DMS153 (cell line): ENCODE measurements around the gene PHF12.
"Not testable (repeated sequence)": the region's sequence is repeated elsewhere in the genome, so short reads cannot be mapped to it uniquely, and the experiment has no call there.

Experiments
- DNase-seq: peaks from one replicate; lab custom pipeline; 2025; lab: John Stamatoyannopoulos, UW

PHF12 gene

DNA sequence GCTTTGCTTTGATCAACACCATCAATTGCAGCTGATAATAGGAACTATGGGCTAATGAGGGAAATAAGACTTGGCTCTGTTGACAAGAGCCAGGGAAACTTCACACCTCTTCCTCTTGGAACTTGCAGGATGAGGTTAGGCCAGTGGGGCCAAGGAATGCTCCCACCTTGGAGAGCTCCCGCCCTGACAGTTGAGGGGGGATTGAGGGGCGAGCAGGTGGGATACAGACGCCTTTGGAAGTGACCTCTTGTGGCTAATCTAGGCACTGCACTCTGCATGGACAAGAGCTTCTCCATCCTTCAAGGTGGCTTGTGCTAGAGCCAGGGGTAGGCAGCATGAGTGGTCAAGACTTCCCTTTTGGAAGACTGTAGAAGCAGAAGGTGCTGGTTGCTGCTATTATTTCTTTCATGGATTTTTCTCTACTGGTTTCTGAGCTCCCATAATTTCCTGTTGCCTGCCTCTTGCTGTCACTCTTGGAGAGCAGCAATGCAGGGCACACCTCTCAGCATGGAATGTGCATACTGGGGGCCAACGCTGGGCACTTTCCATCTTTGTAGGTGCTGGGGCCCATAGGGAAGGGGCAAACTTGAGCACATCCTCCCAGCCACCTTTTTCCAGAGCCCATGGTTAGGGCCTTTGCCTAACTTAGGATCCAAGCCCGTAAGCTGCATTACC, 2.3 kb upstream of the PHF12 start:
- no peak for DNase-seq

DNA sequence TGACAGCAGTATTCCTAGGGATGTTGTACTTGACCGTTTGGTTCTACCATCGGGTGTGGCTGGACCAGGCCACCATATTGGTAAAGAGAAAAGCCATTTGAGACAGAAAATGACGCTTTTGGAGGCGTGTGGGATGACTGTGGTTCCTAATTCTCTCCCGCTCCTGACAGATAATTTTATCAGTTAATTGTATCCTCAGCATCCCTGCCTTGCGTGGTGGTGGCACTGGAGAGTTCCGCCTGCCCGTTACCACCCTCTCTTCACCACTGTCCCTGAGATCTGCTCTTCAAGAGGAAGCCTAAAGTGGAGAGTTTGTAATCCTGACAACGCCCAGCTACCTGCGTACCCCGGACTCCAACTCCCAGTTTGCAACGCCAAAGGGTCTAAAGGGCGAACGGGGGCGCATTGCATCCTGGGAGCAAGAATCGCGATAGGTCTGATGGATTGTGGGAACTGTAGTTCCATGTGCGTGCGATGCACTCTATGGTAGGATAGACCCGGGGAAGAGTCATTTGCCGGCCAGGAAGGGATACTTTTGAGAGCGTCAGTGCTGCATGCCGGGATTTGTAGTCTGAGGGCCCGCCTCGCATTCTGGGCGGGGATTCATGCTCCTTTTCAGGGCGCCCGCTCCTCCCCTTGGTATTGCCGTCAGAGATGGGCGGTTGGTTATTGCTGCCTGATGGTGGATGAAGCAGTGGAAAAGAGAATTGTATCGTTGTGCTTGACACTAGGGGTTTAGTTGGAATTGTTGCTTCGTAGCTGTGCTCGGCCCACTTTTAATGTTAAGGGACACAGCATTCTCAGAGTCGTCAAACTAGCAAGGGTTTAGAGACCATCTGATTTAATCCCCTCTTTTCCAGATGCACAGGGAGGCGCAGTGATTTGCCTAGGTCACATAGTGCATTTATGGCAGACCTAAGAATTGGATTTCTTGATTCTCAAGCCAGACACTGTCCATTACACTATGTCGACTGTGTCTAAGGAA, 965 bp upstream of the PHF12 start:
- DNase-seq, result peak; percentile 100

DNA sequence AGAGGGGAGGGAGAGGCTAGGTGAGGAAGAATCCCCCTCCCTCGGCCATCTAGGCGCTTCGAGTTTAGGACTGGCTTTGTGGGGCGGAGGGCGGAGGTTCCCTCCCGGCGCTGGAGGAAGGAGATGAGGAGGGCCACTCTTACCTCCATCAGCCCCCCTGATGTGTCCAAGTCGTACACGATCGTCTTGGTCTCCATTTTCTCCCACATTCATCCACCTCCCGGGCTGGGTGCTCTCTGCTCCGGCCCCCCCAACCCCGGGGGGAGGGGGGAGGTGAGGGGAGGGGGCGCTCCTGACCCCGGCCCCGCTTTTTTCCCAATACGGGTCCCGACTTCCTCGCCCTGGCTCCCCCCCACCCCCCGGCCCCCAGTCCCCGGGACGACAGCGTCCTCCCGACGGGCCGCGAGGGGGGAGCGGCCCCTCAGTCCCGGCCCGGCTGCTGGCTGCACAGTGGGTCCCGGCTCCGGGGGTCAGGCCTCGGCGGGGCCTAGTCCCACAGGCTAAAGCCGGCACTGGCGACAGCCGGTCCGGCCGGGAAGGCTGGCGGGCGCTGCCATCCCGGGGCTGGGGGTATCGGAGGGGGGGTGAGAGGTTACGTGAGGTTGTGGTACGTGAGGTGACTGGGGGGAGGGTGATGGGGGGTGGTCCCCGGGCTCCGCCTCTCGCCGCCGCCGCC, 428 bp downstream of the PHF12 start:
- DNase-seq, result no peak

DNA sequence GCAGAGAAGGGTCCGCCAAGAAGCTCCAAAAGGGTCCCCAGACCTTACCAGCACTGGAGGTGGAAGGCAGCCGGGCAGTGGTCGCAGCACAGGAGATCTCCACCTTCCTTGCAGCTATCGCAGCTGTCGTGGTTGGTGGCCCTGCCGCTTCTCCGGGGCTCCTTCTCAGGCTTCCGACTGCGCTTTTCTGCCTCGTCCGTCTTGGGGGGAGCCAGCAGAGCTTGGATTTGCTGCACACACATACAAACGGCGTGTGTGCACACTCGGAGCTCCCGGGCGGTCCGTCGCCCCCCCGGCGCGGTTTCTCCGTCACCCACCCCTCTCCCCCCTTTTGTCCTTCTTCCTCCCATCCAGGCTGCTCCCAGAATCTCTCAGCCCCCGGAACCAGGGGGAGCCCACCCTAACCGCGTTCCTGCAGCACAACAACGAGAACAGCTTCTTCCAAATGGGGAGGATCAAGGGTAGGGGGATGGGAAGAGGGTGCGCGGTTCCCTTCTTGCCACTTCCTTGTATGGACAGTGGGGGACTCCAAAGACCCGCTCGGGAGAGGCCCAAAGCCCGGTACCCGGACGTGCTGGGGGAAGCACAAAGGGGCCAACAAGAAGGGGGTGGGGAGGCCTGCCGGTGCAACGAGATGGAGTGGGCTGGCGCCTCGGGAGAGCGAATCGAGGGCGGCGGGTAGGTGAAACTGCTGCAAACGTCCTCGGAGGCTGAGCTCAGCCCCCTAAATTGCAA, 1.1 kb downstream of the PHF12 start:
- peak; percentile 10 for DNase-seq

DNA sequence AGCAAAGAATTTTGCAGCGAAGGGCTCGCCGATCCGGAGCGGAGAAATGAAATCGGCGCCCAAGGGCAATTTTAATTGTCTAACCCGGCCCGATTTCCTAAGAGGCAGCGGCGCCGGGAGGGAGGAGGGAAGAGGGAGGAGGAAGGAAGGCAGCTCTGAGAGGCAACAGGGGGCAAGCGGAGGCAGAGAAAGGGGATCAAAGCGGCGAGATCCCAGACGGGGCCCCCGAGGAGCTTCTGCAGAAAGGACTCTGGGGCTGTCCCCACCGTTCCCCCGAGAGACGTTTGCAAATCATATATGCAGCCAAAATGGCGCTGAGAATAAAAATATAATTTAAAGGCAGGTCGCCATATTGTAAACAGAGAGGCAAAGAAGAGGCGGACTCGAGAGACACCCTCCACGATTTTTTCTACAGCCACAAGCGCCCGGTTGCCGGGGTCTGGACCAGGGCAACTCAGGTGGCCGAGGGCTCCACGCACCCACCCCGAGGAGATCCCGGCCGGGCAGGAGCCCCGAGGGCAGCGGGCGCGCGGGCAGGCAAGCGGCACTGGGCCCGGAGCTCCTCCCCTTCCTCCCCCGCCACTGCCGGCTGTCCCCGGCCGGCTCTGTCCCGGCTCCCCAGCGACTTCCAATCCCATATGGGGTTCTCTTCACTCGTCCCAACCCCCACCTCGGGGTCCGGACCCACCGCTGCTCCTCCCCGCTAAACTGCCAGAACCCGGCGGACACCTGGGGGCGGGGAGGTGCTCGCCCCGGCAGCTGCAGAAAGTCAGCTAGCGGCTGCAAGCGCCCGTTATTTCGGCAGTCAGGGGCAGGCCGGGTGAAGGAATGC, 1.9 kb downstream of the PHF12 start:
- DNase-seq, result peak; percentile 16

DNA sequence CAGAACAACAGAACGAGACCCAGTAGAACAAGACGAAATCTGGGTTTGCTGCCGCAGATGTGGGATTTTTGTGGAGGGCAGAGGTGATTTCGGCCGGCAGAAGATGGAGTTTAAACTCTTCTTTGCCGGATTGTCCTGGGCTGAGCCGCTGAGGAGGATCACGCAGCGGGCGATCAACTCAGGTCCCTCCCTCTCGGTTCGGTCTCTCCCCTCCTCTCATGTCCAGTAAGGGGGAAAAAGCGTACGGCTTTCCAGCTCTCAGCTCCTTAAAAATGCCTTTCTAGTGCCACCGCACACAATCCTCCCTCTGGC, 2.5 kb downstream of the PHF12 start:
- DNase-seq, result no peak

DNA sequence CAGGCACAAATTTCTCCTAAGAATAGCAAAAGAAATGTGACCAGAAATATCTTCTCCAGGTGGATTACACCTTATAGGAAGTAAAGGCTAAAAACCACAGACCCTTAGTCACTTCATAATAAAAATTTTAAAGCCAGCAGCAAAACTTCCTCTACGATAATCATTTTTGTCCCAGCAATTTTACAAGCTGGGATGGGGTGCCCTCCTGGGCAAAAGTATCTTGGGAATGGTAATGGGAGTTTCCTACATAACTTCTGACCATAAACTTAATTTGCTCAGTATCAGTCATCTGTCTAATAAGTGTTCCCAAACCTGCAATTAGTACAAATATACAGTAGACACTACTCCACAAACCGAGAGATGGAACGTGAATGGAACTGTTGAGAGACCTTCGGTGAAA, 3.0 kb downstream of the PHF12 start:
- DNase-seq, result no peak

DNA sequence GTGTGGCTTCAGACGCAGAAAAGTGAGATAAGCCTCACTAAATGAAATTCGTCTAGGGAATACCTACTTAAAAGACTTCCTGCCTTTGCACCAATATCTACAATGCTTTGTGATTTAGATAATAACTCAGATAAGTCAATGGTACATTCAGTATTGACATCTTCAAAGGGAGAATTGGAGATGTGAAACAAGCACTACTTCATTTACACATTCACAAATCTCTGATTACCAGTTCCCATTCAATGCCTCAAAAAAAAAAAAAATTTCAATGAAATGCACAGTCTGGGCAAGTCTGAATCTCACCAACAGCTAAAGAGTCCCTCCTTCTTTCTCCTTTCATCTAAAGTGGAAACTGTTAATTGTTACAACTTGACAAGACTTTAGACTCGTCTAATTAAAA, 3.7 kb downstream of the PHF12 start:
- no peak for DNase-seq

DNA sequence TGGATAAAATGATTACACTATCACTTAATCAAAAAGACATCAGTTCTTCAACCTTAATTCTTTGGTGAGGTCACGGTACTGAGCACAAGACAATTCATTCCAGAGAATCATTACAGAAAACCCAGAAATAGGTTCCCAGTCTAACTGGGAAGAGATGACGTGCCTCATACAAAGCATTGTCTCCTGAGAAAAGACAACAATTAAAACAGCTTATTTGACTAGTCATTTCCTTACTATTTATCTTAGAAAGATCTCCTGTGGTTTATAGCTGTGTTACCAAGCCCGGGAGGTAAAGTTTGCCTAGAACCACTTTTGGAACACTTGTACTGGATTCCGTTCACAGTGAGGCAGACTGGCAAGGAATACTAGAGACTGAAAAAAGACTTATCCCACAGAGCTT, 5.1 kb downstream of the PHF12 start:
- no peak for DNase-seq

DNA sequence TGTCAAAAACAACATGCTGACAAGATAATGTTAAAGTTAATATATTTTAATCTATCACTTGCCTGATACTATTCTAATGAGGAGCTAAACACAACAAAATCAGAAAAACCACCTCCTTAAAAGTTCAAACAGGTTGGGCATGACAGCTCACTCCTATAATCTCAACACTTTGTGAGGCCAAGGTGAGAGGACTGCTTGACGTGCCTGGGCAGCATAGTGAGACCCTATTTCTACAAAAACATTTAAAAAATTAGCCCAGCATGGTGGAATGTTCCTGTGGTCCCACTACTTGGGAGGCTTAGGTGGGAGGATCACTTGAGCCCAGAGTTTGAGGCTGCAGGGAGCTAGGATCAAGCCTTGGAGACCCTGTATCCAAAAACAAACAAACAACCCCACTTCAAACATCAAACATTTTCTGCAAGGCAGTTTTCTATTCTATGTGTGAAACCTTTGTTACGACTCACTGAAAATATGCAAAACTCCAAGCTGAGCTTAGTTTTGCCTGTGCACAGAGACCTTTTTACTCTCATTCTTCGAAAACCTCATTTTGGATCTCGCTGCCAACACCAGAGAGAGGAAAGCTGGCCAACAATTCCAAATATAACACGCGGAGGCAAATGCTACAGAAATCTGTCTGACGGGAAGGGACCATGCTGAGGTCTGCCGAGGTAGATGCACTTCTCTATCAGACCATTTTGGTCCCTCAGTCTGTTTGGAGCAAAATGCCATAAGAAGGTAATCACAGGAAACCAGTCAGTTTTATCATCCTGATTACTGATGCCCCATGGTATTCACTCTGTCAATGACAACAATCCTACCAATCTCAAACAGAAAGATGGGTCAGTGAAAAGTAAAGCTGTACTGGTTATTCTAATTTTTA, 6.2 kb downstream of the PHF12 start:
- no peak for DNase-seq

DNA sequence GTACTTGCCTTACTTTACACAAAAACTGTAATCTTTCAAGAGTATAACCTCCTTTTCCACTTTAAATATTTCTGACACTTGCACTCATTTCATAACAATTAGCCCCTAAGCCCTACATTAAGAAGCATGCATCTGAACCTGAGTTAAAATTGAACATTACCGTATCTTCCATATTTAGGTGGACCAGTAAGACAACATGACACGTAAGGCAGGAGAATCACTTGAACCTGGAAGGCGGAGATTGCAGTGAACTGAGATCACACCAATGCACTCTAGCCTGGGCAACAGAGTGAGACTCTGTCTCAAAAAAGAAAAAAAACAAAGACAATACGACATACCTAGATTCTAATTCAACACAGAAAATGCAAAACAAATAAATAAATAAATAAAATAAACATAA, 7.0 kb downstream of the PHF12 start:
- DNase-seq, result no peak

DNA sequence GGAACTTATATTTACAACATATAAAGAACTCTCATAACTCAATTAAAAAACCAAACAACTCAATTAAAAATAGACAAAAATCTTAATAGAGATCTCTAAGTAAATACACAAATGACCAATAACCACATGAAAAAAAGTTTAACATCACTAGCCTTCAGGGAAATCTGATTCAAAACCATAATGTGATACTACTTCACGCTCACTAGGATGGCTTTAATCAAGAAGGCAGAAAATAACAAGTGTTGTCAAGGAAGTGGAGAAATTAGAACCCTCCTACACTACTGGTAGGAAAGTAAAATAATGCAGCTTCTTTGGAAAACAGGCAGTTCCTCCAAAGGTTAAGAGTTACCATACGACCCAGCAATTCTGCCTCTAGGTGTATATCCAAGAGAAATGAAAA, 8.4 kb downstream of the PHF12 start:
- no peak for DNase-seq

DNA sequence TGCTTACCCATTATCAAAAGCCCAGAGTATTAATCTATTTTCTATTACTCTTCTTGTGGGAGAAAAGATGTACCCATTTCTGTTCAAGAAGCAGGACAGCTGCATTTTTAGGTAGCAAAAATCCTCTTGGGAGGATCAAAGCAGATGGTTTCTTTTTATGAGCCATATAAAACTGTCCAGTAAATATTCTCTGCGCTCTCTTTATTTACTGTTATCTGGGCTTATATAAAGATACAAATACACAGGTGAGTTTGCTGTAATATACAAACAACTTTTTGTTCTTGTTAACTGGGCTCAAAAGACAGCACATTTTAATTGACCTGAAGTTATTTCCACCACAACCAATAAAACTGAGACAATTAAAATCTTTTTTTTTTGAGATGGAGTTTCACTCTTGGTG, 10.1 kb downstream of the PHF12 start:
- no peak for DNase-seq

DNA sequence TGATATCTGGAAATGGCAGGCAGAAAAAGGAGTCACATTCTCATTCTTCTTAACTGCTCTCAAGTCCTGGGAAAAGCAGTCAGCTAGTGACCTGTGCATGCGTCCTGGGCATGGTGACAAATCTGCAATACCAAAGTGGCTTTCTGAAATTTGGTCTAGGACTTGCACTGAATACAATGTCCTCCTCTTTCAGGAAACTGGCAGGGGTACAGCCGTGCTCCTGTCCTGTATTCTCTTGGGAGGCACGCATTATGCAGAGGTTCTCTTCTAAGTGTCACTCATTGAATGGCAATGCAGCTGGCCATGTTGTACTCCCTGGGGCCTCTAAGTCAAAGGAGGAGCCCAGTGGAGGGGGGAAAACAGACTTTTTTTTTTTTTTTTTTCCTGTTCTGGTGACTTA, 10.6 kb downstream of the PHF12 start:
- peak; percentile 25 for DNase-seq

DNA sequence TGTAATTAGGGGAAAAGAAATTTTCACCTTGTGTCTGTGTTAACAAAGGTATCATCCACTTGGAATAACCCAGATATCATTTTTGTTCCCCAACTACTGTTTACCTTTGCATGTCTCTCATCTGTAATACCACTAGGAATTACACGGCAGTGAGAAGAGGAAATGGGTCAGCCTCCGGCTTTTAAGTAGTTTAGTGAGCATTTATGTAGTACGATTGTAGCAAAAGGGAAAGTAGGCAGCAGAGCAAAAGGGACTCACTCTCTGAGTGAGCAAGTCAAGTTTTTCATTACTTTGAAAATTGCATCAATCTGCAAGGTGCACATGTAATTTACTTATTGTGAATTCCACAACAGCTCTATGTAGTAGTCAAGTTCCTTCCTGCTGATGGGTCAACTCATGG, 11.2 kb downstream of the PHF12 start:
- DNase-seq, result no peak

DNA sequence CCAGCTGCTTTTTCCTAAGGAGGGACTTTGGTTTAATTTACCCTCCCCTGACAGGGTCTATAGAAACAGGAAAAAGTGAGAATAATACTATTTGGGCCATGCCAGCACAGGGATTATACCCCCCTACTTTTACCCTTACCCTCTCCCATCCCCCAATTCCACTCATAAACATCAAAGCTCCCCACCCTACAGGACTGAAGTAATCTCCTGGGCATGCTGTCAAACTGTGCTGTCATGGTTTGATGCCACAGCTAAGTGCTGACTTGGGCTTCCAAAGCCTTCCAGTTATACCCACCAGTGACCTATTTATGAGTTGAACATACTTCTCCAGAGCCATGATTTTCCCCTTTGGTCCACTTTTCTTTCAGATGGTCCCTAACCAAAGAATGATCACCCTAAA, 12.8 kb downstream of the PHF12 start:
- DNase-seq, result no peak

DNA sequence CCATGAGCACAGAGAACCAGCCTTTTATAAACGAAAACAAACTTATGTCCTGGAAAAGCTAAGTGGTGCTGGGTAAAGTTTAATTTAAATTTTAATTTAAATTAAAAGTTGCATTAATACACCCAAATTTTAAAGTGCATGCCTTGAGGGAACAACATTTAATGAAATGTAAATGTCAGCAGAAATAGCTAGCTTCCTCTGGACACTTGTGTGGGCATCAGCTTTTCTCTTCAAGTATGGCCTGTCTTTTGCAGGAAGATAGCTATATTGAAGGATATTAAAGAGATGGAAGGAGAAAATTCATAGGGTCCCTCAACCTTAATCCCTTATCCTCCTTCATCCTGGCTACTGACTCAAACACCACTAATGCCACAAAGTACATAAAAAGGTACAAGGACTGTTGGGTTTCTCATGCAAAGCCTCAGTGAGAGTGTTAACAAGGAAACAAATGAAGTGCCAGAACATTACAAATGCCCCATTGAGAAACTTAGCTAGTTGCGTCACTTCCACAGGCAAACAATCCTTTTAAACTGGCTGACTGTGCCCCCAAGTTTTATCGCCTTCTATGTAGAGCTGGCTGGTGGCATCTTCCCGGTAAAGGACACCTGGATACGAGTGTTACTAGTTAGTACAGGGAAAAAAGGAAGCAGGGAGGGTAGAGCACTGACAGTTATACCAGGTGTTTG, 14.1 kb downstream of the PHF12 start:
- no peak for DNase-seq

DNA sequence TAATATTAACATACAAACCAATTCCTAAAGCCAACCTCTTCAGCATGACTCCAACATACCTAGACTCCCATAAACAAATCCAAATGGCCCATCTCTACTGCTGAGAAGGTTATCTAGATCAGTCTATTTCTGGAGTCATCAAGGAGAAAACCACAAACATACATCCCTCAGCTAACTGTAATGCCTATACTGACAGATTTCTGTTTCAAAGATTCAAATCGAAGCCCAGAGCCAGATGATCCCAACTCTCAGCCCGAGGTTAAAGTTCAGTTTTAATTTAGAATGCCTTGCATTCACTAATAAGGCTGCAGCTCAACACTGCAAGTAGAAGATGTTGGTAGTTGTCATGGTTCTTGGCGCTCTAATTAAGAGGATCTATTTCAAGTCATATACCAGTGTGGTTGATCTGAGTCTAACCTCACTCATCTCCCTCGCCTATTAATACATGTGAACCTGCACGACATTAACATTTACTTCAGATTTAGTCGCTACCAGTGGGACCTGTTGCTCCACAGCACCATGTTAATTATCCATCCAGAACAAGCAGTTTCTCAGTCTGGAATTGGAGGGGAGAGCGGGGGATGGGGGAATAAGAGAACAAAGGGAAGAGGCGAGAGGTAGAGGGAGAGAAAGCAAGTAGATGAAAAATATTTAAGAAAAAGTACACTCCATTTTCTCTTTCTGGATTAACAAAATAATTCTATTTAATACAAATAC, 15.4 kb downstream of the PHF12 start:
- no peak for DNase-seq

DNA sequence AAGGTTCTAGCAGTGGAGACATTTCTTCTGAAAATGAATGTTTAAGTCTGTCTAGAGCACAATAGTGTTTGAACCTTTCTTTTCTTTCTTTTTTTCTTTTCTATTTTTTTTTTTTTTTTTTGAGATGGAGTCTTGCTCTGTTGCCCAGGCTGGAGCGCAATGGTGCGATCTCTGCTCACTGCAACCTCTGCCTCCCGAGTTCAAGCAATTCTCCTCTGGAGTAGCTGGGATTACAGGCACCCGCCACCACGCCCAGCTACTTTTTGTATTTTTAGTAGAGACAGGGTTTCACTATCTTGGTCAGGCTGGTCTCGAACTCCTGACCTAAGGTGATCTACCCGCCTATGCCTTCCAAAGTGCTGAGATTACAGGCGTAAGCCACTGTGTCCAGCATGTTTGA, 16.8 kb downstream of the PHF12 start:
- DNase-seq, result not testable (repeated sequence)
